GM12878 (cell line): ENCODE results near the gene WDR75. TPM values are rescaled to one million over a fixed set of nuclear protein-coding genes. Genes with fewer than 3 reads are reported as not detected.

ENCODE experiments used
- ATAC-seq: fragments of 200-7000 bp; cut with Tn5 transposase; 3 replicates; pipeline ENCODE4 v1.9.1; 2020; ENCODE audit warnings: mild to moderate bottlenecking, moderate library complexity
- BruUV-seq: library from RNA; stranded (reverse); fragments of 400-500 nt; replicated peaks from 2 replicates; lab custom pipeline; 2021; lab: Mats Ljungman, UMichigan
- CTCF ChIA-PET: fragments of 300-600 bp; sonication (Branson Sonifier 250); formaldehyde crosslinking; extraction: SDS; loops from one replicate; lab custom pipeline; 2021; ENCODE audit warnings: inconsistent platforms; lab: Yijun Ruan, JAX
- POLR2A ChIA-PET: fragments of 350-600 bp; formaldehyde crosslinking; extraction: SDS; loops from one replicate; lab custom pipeline; 2021; ENCODE audit warnings: inconsistent platforms; lab: Charles Lee
- RAD21 ChIA-PET: fragments of 300-600 bp; sonication (Branson Sonifier 250); formaldehyde crosslinking; loops from one replicate; lab custom pipeline; 2023; ENCODE audit warnings: antibody characterized with exemption; ENCODE audit not compliant: unreplicated experiment; lab: Charles Lee
- SMC1A ChIA-PET: fragments of 300-600 bp; sonication (Branson Sonifier 250); formaldehyde crosslinking; loops from one replicate; lab custom pipeline; 2023; ENCODE audit not compliant: unreplicated experiment, uncharacterized antibody; lab: Charles Lee
- DNase-seq: peaks from one replicate; pipeline ENCODE4 v3.0.0-alpha.2; 2011; ENCODE audit warnings: low read depth, low spot score
- FAIRE-seq: peaks from 3 replicates; lab custom pipeline; 2011; peaks lifted over from hg19 to GRCh38; lab: Jason Lieb, UNC
- H2AFZ ChIP-seq: 2 replicates; pipeline ENCODE4 v1.6.0; 2011; ENCODE audit warnings: low read depth, low read length, control low read depth; ENCODE audit not compliant: control insufficient read depth
- H3K27ac ChIP-seq: 2 replicates; pipeline ENCODE4 v1.5.1; 2011; ENCODE audit warnings: control low read depth; ENCODE audit not compliant: control insufficient read depth, insufficient read depth
- H3K27me3 ChIP-seq, 2 experiments: replicated peaks in 1 of 2; 2 replicates each; pipeline versions ENCODE4 v1.6.0 to v1.6.1; 2011; ENCODE audit warnings: low read length in 1 of 2; ENCODE audit not compliant: control insufficient read depth in 2 of 2, insufficient read depth in 2 of 2
- H3K36me3 ChIP-seq, 2 experiments: 2 replicates each; pipeline ENCODE4 v1.5.1; 2011; ENCODE audit warnings: low read length in 1 of 2; ENCODE audit not compliant: control insufficient read depth in 2 of 2, insufficient read depth in 2 of 2
- H3K4me1 ChIP-seq: 2 replicates; pipeline ENCODE4 v1.6.1; 2011; ENCODE audit warnings: mild to moderate bottlenecking, low read length, moderate library complexity, mixed read lengths; ENCODE audit not compliant: control insufficient read depth, insufficient read depth
- H3K4me2 ChIP-seq: 2 replicates; pipeline ENCODE4 v1.6.0; 2011; ENCODE audit warnings: control low read depth; ENCODE audit not compliant: control insufficient read depth, insufficient read depth
- H3K4me3 ChIP-seq: fragments of 200-600 bp; sonication (generic); 2 replicates; pipeline ENCODE4 v1.5.1; 2016
- H3K79me2 ChIP-seq: 2 replicates; pipeline ENCODE4 v1.6.0; 2011; ENCODE audit warnings: low read length; ENCODE audit not compliant: control insufficient read depth, insufficient read depth
- H3K9ac ChIP-seq: 2 replicates; pipeline ENCODE4 v1.8.0; 2011; ENCODE audit warnings: low read length, control low read depth, mixed read lengths; ENCODE audit not compliant: control insufficient read depth, insufficient read depth
- H3K9me3 ChIP-seq: replicated peaks from 3 replicates; pipeline ENCODE4 v1.5.1; 2011; ENCODE audit warnings: mild to moderate bottlenecking, low read length; ENCODE audit not compliant: control insufficient read depth, insufficient read depth
- H4K20me1 ChIP-seq: 2 replicates; pipeline ENCODE4 v1.6.0; 2011; ENCODE audit not compliant: control insufficient read depth, insufficient read depth
- CREB1 ChIP-seq: IDR thresholded peaks from 2 replicates; pipeline ENCODE4 v1.6.1; 2012; ENCODE audit warnings: low read depth, mild to moderate bottlenecking, inconsistent platforms
- ESRRA ChIP-seq: IDR thresholded peaks from 2 replicates; pipeline ENCODE4 v1.6.1; 2012; ENCODE audit warnings: mild to moderate bottlenecking, low read length, improper control_type of control experiment
- FOXK2 ChIP-seq: fragments of 450-650 bp; IDR thresholded peaks from 2 replicates; pipeline ENCODE4 v1.6.1; 2017; ENCODE audit warnings: mild to moderate bottlenecking, moderate library complexity
- GABPA ChIP-seq: IDR thresholded peaks from 2 replicates; pipeline ENCODE4 v1.6.1; 2014; ENCODE audit warnings: antibody characterized with exemption, low read depth, mild to moderate bottlenecking, inconsistent platforms
- JUNB ChIP-seq: IDR thresholded peaks from 2 replicates; pipeline ENCODE4 v1.6.1; 2016; ENCODE audit warnings: antibody characterized with exemption, mild to moderate bottlenecking
- KLF5 ChIP-seq: fragments of 450-650 bp; IDR thresholded peaks from 2 replicates; pipeline ENCODE4 v1.6.1; 2014; ENCODE audit warnings: mild to moderate bottlenecking; ENCODE audit not compliant: partially characterized antibody
- MTA2 ChIP-seq: fragments of 450-650 bp; IDR thresholded peaks from 2 replicates; pipeline ENCODE4 v1.6.1; 2016; ENCODE audit warnings: low read depth, mild to moderate bottlenecking, moderate library complexity
- MYB ChIP-seq: fragments of 150-350 bp; IDR thresholded peaks from 2 replicates; pipeline ENCODE4 v1.6.1; 2014; ENCODE audit warnings: mild to moderate bottlenecking, low read depth, low read length, borderline replicate concordance
- NR2C2 ChIP-seq: IDR thresholded peaks from 2 replicates; pipeline ENCODE4 v1.6.1; 2011; ENCODE audit warnings: borderline replicate concordance, low read depth; ENCODE audit not compliant: control insufficient read depth, insufficient read length
- RAD21 ChIP-seq: IDR thresholded peaks from 2 replicates; pipeline ENCODE4 v1.6.1; 2011; ENCODE audit warnings: mild to moderate bottlenecking, low read depth, low read length, moderate library complexity; ENCODE audit not compliant: insufficient read depth
- RCOR1 ChIP-seq: conservative IDR thresholded peaks from 2 replicates; pipeline ENCODE4 v1.6.1; 2012; ENCODE audit warnings: low read depth, low read length, improper control_type of control experiment
- RELA ChIP-seq: fragments of 450-650 bp; IDR thresholded peaks from 2 replicates; pipeline ENCODE4 v1.8.0; 2014; ENCODE audit warnings: borderline replicate concordance; ENCODE audit not compliant: partially characterized antibody
- RFX5 ChIP-seq: IDR thresholded peaks from 2 replicates; pipeline ENCODE4 v1.6.1; 2011; ENCODE audit warnings: low read depth, low read length, improper control_type of control experiment
- RUNX3 ChIP-seq: IDR thresholded peaks from 2 replicates; pipeline ENCODE4 v1.6.1; 2012; ENCODE audit warnings: low read length, inconsistent platforms
- SMARCA5 ChIP-seq: fragments of 450-650 bp; IDR thresholded peaks from 2 replicates; pipeline ENCODE4 v1.6.1; 2017; ENCODE audit warnings: mild to moderate bottlenecking
- SUZ12 ChIP-seq: fragments of 200-600 bp; sonication (generic); IDR thresholded peaks from one replicate; pipeline ENCODE4 v1.6.1; 2018; ENCODE audit warnings: antibody characterized with exemption, mild to moderate bottlenecking; ENCODE audit not compliant: unreplicated experiment
- ZNF207 ChIP-seq: fragments of 450-650 bp; IDR thresholded peaks from 2 replicates; pipeline ENCODE4 v1.6.1; 2014; ENCODE audit warnings: antibody characterized with exemption, mild to moderate bottlenecking, borderline replicate concordance
- WGBS: methylation state at CpG from one replicate; pipeline ENCODE4 v1.1.6; 2016; ENCODE audit warnings: low lambda C conversion rate; ENCODE audit not compliant: insufficient replicate concordance, insufficient coverage; ENCODE audit errors: missing lambda C conversion rate; 5-methylcytosine and 5-hydroxymethylcytosine counted together
- in situ Hi-C: fragments of 300-500 bp; cut with MboI; formaldehyde crosslinking; loops from 9 replicates; pipeline ENCODE4 v1.14.3; 2018; ENCODE audit warnings: mixed read lengths
- intact Hi-C: fragments of 100-400 bp; cut with micrococcal nuclease; formaldehyde crosslinking; loops from one replicate; pipeline ENCODE4 v1.14.2; 2022; ENCODE audit not compliant: unreplicated experiment
- polyA plus RNA-seq, 11 experiments: library from polyadenylated mRNA; depleted of rRNA in 4 of 11; unstranded in 6 of 11; stranded (reverse) in 5 of 11; fragments of >200 nt; fragmentation: Nextera tagmentation in 4 of 11; fragmentation: Illumina TruSeq in 1 of 11; extraction: Ambion mirVana in 4 of 11; extraction: Trizol in 1 of 11; gene quantifications; 1 replicate in 1 of 11; 2 replicates in 10 of 11; pipeline versions ENCODE4 v1.2.1 to v1.2.3, GENCODE V29; 2011 to 2016; ENCODE audit warnings: inconsistent platforms in 2 of 11, missing spikeins in 2 of 11, low read depth in 1 of 11
- total RNA-seq, 4 experiments: library from RNA; depleted of rRNA in 3 of 4; stranded (reverse); fragments of >200 nt in 3 of 4; fragmentation: Illumina TruSeq in 1 of 4; extraction: Trizol in 1 of 4; gene quantifications; 2 replicates each; pipeline versions ENCODE4 v1.2.1 to v1.2.3, GENCODE V29; 2013 to 2021
- TF ChIP-seq, protein P1 (sequence below): IDR thresholded peaks from 2 replicates; pipeline ENCODE4 v1.6.1; 2011; ENCODE audit warnings: low read depth, low read length, improper control_type of control experiment, borderline replicate concordance

WDR75 gene
- total and polyA plus RNA-seq, 10 of the 15 experiments (the other 5 are each of a cell fraction or from before 2014, with no cell fraction given) = 53.1 to 98.5 (median 71.5) TPM

DNA sequence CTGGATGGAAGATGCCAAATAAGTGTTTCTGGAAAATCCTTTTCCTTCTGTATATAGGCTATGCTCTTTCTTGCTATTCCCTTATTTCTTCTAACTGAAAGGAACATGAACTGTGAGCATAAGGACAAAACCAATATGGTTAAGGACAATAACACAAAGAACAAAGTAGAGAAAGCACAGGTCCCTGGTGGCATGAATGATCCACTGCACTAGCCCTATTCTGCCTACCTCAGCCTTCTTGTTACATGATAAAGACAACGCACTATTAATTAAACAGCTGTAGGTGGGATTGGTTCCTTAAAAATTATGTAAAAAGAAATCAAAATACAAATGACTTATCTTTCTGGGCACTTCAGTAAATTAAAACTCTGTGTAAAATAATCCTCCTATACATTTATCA, 1.9 kb upstream of the WDR75 start:
- intact Hi-C loops = no loop called here

More for the DNA sequence above, 1.9 kb upstream of the WDR75 start:
- Histone ChIP-seq H3K9ac (no peak overlapping the region), H4K20me1 (no peaks in the 10 kb centered on the region), H3K4me3 (no peak overlapping the region), H3K9me3 (no peaks in the 10 kb centered on the region), H3K27me3 (no peaks in the 10 kb centered on the region), H2AFZ (no peak overlapping the region), H3K4me1 (peaks cover 19% of the 10 kb centered on the region), H3K36me3 (no peaks in the 10 kb centered on the region), H3K27ac (no peak overlapping the region), H3K79me2 (peaks cover 32% of the 10 kb centered on the region), H3K4me2 (no peak overlapping the region)
- no TSS peak for BruUV-seq
- WGBS = 100% methylated on average over 1 of the region's 1 CpG
- TF ChIP-seq SUZ12 (no peak), RUNX3 (no peak), FOXK2 (no peak), ZNF207 (no peak), RCOR1 (no peak), SMARCA5 (no peak), NR2C2 (no peak), RELA (no peak), ESRRA (no peak), GABPA (no peak), MTA2 (no peak), KLF5 (no peak), MYB (no peak), RFX5 (no peak), RAD21 (no peak), CREB1 (no peak), JUNB (no peak)
- TF ChIP-seq, protein P1, sequence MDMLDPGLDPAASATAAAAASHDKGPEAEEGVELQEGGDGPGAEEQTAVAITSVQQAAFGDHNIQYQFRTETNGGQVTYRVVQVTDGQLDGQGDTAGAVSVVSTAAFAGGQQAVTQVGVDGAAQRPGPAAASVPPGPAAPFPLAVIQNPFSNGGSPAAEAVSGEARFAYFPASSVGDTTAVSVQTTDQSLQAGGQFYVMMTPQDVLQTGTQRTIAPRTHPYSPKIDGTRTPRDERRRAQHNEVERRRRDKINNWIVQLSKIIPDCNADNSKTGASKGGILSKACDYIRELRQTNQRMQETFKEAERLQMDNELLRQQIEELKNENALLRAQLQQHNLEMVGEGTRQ = no peak
- ATAC-seq (no peak), FAIRE-seq (no peak), DNase-seq (no peak)
- SMC1A ChIA-PET = interaction anchor here (1.5 kb wide), 1 partner anchor 461 kb away, joined by 3 read pairs; no protein-coding TSS in a partner anchor
- POLR2A ChIA-PET = interaction anchor here (1.1 kb wide), 1 partner anchor 26 kb away, joined by 4 read pairs; no protein-coding TSS in a partner anchor
- CTCF ChIA-PET = interaction anchor here (1.1 kb wide), 2 partner anchors 27 to 29 kb away, joined by 3 read pairs; no protein-coding TSS in a partner anchor
- in situ Hi-C loops = no loop called here
- RAD21 ChIA-PET = no interaction called here
